PC-9 (cell line): ENCODE results near the gene AIMP1.

ENCODE experiments used
- CTCF ChIP-seq: fragments of 200-600 bp; sonication (generic); conservative IDR thresholded peaks from 2 replicates; pipeline ENCODE4 v1.6.1; 2017; ENCODE audit warnings: mixed run types, antibody characterized with exemption, mild to moderate bottlenecking, moderate library complexity
- EZH2 ChIP-seq: fragments of 200-600 bp; sonication (generic); IDR thresholded peaks from 2 replicates; pipeline ENCODE4 v1.8.0; 2017; ENCODE audit warnings: antibody characterized with exemption, low read depth

- TF ChIP-seq EZH2 (no peak), CTCF (no peak)
Measured at GRCh38 chr4:106353786-106354185, 37.4 kb downstream of the AIMP1 start.
